Fibroblast of villous mesenchyme (primary cell): ENCODE measurements around the gene SLC22A2. TPM values are rescaled to one million over a fixed set of nuclear protein-coding genes. Genes with fewer than 3 reads are reported as not detected.

Experiments
- DNase-seq: peaks from one replicate; pipeline ENCODE4 v3.0.0-alpha.2; 2010; ENCODE audit warnings: low read depth
- H3K4me3 ChIP-seq: 2 replicates; pipeline ENCODE4 v1.5.1; 2011; ENCODE audit warnings: low read depth, mild to moderate bottlenecking, low read length
- CTCF ChIP-seq: IDR thresholded peaks from 2 replicates; pipeline ENCODE4 v1.5.1; 2012; ENCODE audit warnings: low read depth, mild to moderate bottlenecking, low read length; ENCODE audit not compliant: insufficient read depth
- total RNA-seq: library from RNA; depleted of rRNA; stranded (reverse); fragments of >200 nt; gene quantifications from 2 replicates; pipeline ENCODE4 v1.2.3, GENCODE V29; 2012

The SLC22A2 gene
- total RNA-seq, 1 donor, result under 0.01 TPM

- no peak overlapping the region for H3K4me3 ChIP-seq
- no peak for TF ChIP-seq CTCF
- DNase-seq, result no peak
Observed at GRCh38 chr6:160298121-160298520, 39.5 kb upstream of the SLC22A2 start.

GRCh38 chr6:160297310-160297709, 38.7 kb upstream of the SLC22A2 start:
- no peak for DNase-seq
- no peak overlapping the region for H3K4me3 ChIP-seq
- peak; percentile 21 for TF ChIP-seq CTCF

- H3K4me3 ChIP-seq, result no peak overlapping the region
- no peak for TF ChIP-seq CTCF
- DNase-seq, result no peak
Observed at GRCh38 chr6:160293844-160294243, 35.2 kb upstream of the SLC22A2 start.

GRCh38 chr6:160285541-160286105, 27.0 kb upstream of the SLC22A2 start:
- no peak overlapping the region for H3K4me3 ChIP-seq
- peak; percentile 83 for DNase-seq
- no peak for TF ChIP-seq CTCF

GRCh38 chr6:160284575-160284974, 26.0 kb upstream of the SLC22A2 start:
- DNase-seq, result no peak
- TF ChIP-seq CTCF, result no peak
- H3K4me3 ChIP-seq, result no peak overlapping the region

GRCh38 chr6:160282444-160282843, 23.8 kb upstream of the SLC22A2 start:
- H3K4me3 ChIP-seq, result no peak overlapping the region
- TF ChIP-seq CTCF, result no peak
- DNase-seq, result no peak

- peak; percentile 77 for DNase-seq
- no peak for TF ChIP-seq CTCF
- H3K4me3 ChIP-seq, result no peak overlapping the region
Observed at GRCh38 chr6:160279850-160280249, 21.2 kb upstream of the SLC22A2 start.
